Epithelial cell of esophagus (primary cell): ENCODE data around the gene TRAPPC10.

Source experiments
- DNase-seq: peaks from one replicate; pipeline ENCODE4 v3.0.0; 2010; ENCODE audit warnings: low read depth
- H3K4me3 ChIP-seq: 2 replicates; pipeline ENCODE4 v1.5.1; 2011; ENCODE audit warnings: mild to moderate bottlenecking, low read length, control low read depth
- TF ChIP-seq, protein P1 (sequence below): IDR thresholded peaks from 2 replicates; pipeline ENCODE4 v1.5.1; 2011; ENCODE audit warnings: low read depth, mild to moderate bottlenecking, low read length, control low read depth, inconsistent platforms; ENCODE audit not compliant: insufficient read depth; ENCODE audit errors: missing control alignments

TRAPPC10 gene

GRCh38 chr21:44002511-44002910 is 9.6 kb upstream of the TRAPPC10 start:
- H3K4me3 ChIP-seq = no peak overlapping the region
- no peak for DNase-seq
- TF ChIP-seq, protein P1, sequence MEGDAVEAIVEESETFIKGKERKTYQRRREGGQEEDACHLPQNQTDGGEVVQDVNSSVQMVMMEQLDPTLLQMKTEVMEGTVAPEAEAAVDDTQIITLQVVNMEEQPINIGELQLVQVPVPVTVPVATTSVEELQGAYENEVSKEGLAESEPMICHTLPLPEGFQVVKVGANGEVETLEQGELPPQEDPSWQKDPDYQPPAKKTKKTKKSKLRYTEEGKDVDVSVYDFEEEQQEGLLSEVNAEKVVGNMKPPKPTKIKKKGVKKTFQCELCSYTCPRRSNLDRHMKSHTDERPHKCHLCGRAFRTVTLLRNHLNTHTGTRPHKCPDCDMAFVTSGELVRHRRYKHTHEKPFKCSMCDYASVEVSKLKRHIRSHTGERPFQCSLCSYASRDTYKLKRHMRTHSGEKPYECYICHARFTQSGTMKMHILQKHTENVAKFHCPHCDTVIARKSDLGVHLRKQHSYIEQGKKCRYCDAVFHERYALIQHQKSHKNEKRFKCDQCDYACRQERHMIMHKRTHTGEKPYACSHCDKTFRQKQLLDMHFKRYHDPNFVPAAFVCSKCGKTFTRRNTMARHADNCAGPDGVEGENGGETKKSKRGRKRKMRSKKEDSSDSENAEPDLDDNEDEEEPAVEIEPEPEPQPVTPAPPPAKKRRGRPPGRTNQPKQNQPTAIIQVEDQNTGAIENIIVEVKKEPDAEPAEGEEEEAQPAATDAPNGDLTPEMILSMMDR = no peak

DNA sequence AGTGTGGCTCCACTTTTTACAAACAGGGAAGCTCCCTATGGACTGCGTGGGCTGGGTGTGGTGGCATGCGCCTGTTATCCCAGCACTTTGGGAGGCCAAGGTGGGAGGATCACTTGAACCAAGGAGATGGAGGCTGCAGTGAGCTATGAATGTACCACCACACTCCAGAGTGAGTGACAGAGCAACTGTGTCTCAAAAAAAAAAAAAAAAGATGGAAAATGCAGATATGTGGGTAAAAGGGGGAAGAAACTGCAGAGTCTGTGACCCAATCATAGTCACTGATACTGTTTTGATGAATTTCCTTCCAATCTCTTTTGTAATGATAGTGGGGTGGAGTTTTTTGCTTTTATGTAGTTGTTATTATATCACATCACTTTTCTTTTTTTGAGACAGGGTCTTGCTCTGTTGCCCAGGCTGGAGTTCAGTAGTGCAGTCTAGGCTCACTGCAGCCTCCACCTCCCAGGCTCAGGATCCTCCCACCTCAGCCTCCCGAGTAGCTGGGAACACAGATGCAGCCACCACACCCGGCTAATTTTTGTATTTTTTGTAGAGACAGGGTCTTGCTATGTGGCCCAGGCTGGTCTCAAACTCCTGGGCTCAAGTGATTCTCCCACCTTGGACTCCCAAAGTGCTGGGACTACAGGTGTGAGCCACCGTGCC is 8.7 kb upstream of the TRAPPC10 start:
- H3K4me3 ChIP-seq = no peak overlapping the region
- TF ChIP-seq, protein P1 = no peak
- no peak for DNase-seq

DNA sequence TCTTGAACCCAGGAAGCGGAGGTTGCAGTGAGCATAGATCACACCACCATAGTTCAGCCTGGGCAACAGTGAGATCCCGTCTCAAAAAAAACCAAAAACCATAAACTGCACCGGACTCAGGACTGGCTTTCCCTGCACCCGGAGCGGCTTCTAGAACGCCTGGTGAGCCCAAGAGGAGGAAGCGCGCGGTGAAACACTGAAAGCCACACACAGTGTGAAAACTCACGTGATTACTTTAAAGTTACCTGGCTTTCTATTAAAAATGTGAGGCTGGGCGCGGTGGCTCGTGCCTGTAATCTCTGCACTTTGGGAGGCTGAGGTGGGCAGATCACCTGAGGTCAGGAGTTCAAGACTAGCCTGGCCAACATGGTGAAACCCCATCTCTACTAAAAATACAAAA is 7.0 kb upstream of the TRAPPC10 start:
- TF ChIP-seq, protein P1 = no peak
- no peak for DNase-seq
- no peak overlapping the region for H3K4me3 ChIP-seq

- no peak overlapping the region for H3K4me3 ChIP-seq
- TF ChIP-seq, protein P1 = no peak
- DNase-seq = no peak
These were observed 6.5 kb upstream of the TRAPPC10 start for GRCh38 chr21:44005593-44005992.

- DNase-seq = peak; percentile 81
- H3K4me3 ChIP-seq = no peak overlapping the region
- TF ChIP-seq, protein P1 = no peak
These were observed 6.0 kb upstream of the TRAPPC10 start for GRCh38 chr21:44006017-44006619.

DNA sequence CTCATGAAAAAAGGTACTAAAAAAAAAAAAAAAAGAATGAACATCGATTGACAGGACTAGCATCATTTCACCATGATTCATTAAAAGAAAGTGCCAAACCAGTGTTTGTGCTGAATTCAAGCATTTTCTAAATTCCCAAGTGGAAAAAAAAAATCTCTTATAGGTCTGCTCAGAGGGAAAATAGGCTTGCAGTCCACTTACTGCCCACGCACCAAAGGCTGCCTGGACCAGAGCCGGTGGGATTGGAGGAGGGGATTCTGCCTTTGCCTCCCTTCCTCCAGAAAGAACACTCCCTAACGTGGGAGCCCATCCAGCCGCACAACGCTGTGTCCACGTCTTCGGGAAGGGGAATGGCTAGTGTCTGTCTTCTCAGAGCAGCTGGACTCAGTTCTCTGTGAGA is 5.5 kb upstream of the TRAPPC10 start:
- no peak for DNase-seq
- TF ChIP-seq, protein P1 = no peak
- no peak overlapping the region for H3K4me3 ChIP-seq

- TF ChIP-seq, protein P1 = no peak
- DNase-seq = no peak
These were observed 1.7 kb upstream of the TRAPPC10 start for GRCh38 chr21:44010429-44010828.

More at GRCh38 chr21:44010429-44010828, 1.7 kb upstream of the TRAPPC10 start:
- no peak overlapping the region for H3K4me3 ChIP-seq
